Glutamatergic neuron (in vitro differentiated cells): Measurements from ENCODE around the gene IRF7. TPM values are rescaled to one million over a fixed set of nuclear protein-coding genes. Genes with fewer than 3 reads are reported as not detected.
A peak's percentile ranks its signal among the peaks of the same experiment; 100 is the strongest.

ENCODE experiments used
- DNase-seq: peaks from one replicate; pipeline ENCODE4 v3.0.0; 2022
- H3K27ac Mint-ChIP-seq: one replicate; pipeline ENCODE4 v1.8.0; 2020; ENCODE audit warnings: mild to moderate bottlenecking, mixed read lengths, inconsistent platforms; ENCODE audit not compliant: unreplicated experiment
- H3K27me3 Mint-ChIP-seq: one replicate; pipeline ENCODE4 v1.8.0; 2020; ENCODE audit warnings: mild to moderate bottlenecking, moderate library complexity, mixed read lengths, inconsistent platforms; ENCODE audit not compliant: unreplicated experiment
- H3K36me3 Mint-ChIP-seq: one replicate; pipeline ENCODE4 v1.8.0; 2020; ENCODE audit warnings: mild to moderate bottlenecking, mixed read lengths, inconsistent platforms; ENCODE audit not compliant: unreplicated experiment
- H3K4me1 Mint-ChIP-seq: one replicate; pipeline ENCODE4 v1.8.0; 2020; ENCODE audit warnings: mild to moderate bottlenecking, low read depth, mixed read lengths, inconsistent platforms; ENCODE audit not compliant: unreplicated experiment
- H3K4me3 Mint-ChIP-seq: one replicate; pipeline ENCODE4 v1.8.0; 2020; ENCODE audit warnings: mild to moderate bottlenecking, mixed read lengths, inconsistent platforms; ENCODE audit not compliant: unreplicated experiment
- H3K9me3 Mint-ChIP-seq: one replicate; pipeline ENCODE4 v1.8.0; 2020; ENCODE audit warnings: mild to moderate bottlenecking, moderate library complexity, mixed read lengths, inconsistent platforms; ENCODE audit not compliant: unreplicated experiment
- total RNA-seq: library from RNA; stranded (reverse); fragmentation: NEBNext Ultra II Directional; extraction: Animal tissue kit (Norgen Biotek cat#: 25700); gene quantifications from one replicate; pipeline ENCODE4 v1.2.1, GENCODE V29; 2021; ENCODE audit not compliant: unreplicated experiment
- TF ChIP-seq, protein P1 (sequence below): fragments of 200-600 bp; sonication (generic); IDR thresholded peaks from one replicate; pipeline ENCODE4 v1.5.0; 2021; ENCODE audit not compliant: partially characterized antibody, unreplicated experiment

The IRF7 gene
- total RNA-seq, 1 donor from 2014 or later: 17.7 TPM

DNA sequence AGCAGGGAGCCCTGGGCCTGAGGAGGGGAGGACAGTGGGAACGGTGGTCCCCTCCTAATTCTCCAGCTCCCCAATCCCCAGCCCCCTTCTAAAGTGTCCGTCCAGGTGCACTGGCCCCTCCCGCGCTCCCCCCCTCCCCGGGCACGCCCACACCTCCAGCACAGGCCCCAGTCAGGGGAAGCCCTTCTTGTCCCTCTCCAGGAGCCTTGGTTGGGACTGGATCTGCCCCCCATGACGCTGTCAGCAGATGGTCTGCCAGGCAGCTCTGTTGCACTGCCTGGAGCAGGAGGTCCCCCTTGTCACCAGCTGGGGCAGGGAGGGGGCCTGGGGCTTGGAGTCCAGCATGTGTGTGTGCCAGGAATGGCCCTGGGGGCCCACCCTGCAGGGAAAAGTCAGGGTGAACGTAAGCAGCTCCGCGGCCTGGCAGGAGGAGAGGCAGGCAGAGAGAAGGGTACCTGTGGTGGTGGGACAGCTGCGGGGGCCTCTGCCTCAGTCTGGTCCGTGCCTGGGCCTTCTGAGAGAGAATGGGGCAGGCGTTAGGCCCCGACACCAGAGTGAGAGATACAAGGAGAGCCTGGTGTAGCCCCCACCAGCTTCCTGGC is 1.6 kb downstream of the IRF7 start:
- no peak overlapping the region for H3K27ac Mint-ChIP-seq
- H3K4me3 Mint-ChIP-seq: peak overlapping the region; percentile 59
- H3K9me3 Mint-ChIP-seq: peaks cover 9% of the 10 kb centered on the region
- H3K36me3 Mint-ChIP-seq: no peaks in the 10 kb centered on the region
- DNase-seq: no peak
- TF ChIP-seq, protein P1, sequence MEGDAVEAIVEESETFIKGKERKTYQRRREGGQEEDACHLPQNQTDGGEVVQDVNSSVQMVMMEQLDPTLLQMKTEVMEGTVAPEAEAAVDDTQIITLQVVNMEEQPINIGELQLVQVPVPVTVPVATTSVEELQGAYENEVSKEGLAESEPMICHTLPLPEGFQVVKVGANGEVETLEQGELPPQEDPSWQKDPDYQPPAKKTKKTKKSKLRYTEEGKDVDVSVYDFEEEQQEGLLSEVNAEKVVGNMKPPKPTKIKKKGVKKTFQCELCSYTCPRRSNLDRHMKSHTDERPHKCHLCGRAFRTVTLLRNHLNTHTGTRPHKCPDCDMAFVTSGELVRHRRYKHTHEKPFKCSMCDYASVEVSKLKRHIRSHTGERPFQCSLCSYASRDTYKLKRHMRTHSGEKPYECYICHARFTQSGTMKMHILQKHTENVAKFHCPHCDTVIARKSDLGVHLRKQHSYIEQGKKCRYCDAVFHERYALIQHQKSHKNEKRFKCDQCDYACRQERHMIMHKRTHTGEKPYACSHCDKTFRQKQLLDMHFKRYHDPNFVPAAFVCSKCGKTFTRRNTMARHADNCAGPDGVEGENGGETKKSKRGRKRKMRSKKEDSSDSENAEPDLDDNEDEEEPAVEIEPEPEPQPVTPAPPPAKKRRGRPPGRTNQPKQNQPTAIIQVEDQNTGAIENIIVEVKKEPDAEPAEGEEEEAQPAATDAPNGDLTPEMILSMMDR: no peak
- H3K4me1 Mint-ChIP-seq: peaks cover 9% of the 10 kb centered on the region
- peaks cover 10% of the 10 kb centered on the region for H3K27me3 Mint-ChIP-seq

- Mint-ChIP-seq H3K27me3 (peaks cover 10% of the 10 kb centered on the region), H3K9me3 (peaks cover 10% of the 10 kb centered on the region), H3K36me3 (no peaks in the 10 kb centered on the region), H3K4me1 (peaks cover 9% of the 10 kb centered on the region), H3K4me3 (no peak overlapping the region), H3K27ac (no peak overlapping the region)
- DNase-seq: peak; percentile 68
- TF ChIP-seq, protein P1: no peak
Observed at GRCh38 chr11:613369-613968, 2.3 kb downstream of the IRF7 start.

GRCh38 chr11:612961-613300 is 2.8 kb downstream of the IRF7 start:
- TF ChIP-seq, protein P1: no peak
- peak overlapping the region; percentile 28 for H3K27ac Mint-ChIP-seq
- DNase-seq: no peak
- H3K9me3 Mint-ChIP-seq: peaks cover 10% of the 10 kb centered on the region
- H3K4me1 Mint-ChIP-seq: peaks cover 9% of the 10 kb centered on the region
- no peak overlapping the region for H3K4me3 Mint-ChIP-seq
- H3K36me3 Mint-ChIP-seq: no peaks in the 10 kb centered on the region
- peaks cover 8% of the 10 kb centered on the region for H3K27me3 Mint-ChIP-seq

GRCh38 chr11:612201-612960 is 3.4 kb downstream of the IRF7 start:
- Mint-ChIP-seq H3K27ac (peak overlapping the region; percentile 84), H3K9me3 (peaks cover 10% of the 10 kb centered on the region), H3K36me3 (no peaks in the 10 kb centered on the region), H3K27me3 (peaks cover 8% of the 10 kb centered on the region), H3K4me3 (peak overlapping the region; percentile 57), H3K4me1 (peaks cover 9% of the 10 kb centered on the region)
- peak; percentile 63 for DNase-seq
- TF ChIP-seq, protein P1: peak; percentile 39
